ENCODE data around the gene EFCAB6. TPM values are rescaled to one million over a fixed set of nuclear protein-coding genes. Genes with fewer than 3 reads are reported as not detected.

The EFCAB6 gene
- total and polyA plus RNA-seq, 2 of the 13 experiments (the other 11 are each of a cell fraction or from before 2014, with no cell fraction given), result not detected

- TF ChIP-seq ZNF12 (CRISPR knock-in tag; IDR thresholded peaks at IDR 0.05) (no peak), PRDM4 (CRISPR knock-in tag; IDR thresholded peaks at IDR 0.05; ENCODE audit: borderline replicate concordance) (no peak), LCORL (IDR thresholded peaks at IDR 0.05) (no peak), LCORL (CRISPR knock-in tag; IDR thresholded peaks at IDR 0.05) (no peak)
Measured at GRCh38 chr22:43652845-43653244, 159.3 kb downstream of the EFCAB6 start (continued).

DNA sequence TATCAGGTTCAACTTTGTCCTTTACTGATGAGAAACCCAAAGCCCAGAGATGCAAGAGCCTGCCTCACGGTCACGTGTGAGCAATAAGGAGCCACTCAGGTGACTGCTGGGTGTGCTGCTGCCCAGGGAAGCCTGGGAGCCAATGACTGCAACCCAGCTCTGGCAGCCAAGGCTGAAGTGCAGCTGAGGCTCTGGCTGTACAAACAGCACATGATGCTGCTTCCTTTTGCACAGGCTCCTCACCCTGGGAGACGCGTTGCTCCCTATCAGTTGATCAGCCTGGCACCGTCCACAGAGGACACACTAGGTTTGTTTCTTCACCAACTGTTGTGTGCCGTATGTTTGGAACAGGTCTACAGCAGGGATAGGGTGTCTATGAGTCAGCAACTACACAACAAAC, 168.7 kb downstream of the EFCAB6 start:
- 22% methylated on average over 5 of the region's 6 CpGs for WGBS (ENCODE audit: low lambda C conversion rate)
- BruUV-seq (replicated peaks), result no TSS peak
- ChIA-PET CTCF (ENCODE audit: low intra/inter-chr PET ratio, low total read pairs) (no interaction called here), POLR2A (no interaction called here)
- H3K27ac ChIP-seq (ENCODE audit: extremely low read length, insufficient read depth, low read length), result no peak overlapping the region
- 0 out of 5 replicates have a peak, but pooled peaks cover 0 to under 1% of the 10 kb centered on the region in 2 experiments for H3K27me3 ChIP-seq (ENCODE audit: control insufficient read depth in 1 of 2, insufficient read depth in 2 of 2, low read length in 2 of 2)
- no peak overlapping the region for H3K9ac ChIP-seq (ENCODE audit: insufficient read depth, low read depth, low read length)
- H3K79me2 ChIP-seq (ENCODE audit: insufficient read depth, low read length), result no peaks in the 10 kb centered on the region
- no peak overlapping the region for H3K4me2 ChIP-seq (ENCODE audit: low read depth, low read length)
- no peaks in the 10 kb centered on the region for H3K4me1 ChIP-seq (ENCODE audit: insufficient read depth, low read length)
- DNase-seq (ENCODE audit: low spot score) (no peak), ATAC-seq (no peak), FAIRE-seq (no peak)
- no peak overlapping the region for H2AFZ ChIP-seq (ENCODE audit: low read length)
- in situ Hi-C loops (cut with HindIII; ENCODE audit: extremely low pct_ligation_motif_present, low pct_unique_long_range_greater_than_20kb) (no loop called here), intact Hi-C loops (cut with micrococcal nuclease; ENCODE audit: unreplicated experiment) (no loop called here)
- peaks cover 16% of the 10 kb centered on the region for H3K9me3 ChIP-seq (ENCODE audit: low read length)
- no peak overlapping the region for H3K4me3 ChIP-seq (replicated peaks in 1 of 3; ENCODE audit: insufficient read depth in 1 of 3, low read depth in 2 of 3, low read length in 3 of 3)
- TF ChIP-seq BRCA1 (CRISPR knock-in tag; IDR thresholded peaks at IDR 0.05) (no peak), SP1 (IDR thresholded peaks at IDR 0.05) (no peak), SP1 (CRISPR knock-in tag; IDR thresholded peaks at IDR 0.05) (no peak), ZNF34 (CRISPR knock-in tag; IDR thresholded peaks at IDR 0.05; ENCODE audit: borderline replicate concordance) (no peak), NFIC (IDR thresholded peaks at IDR 0.05; ENCODE audit: low read length) (no peak), SP5 (CRISPR knock-in tag; IDR thresholded peaks at IDR 0.05; ENCODE audit: borderline replicate concordance, low read depth) (no peak), FOXA1 (IDR thresholded peaks at IDR 0.05) (no peak), FOXA1 (CRISPR knock-in tag; IDR thresholded peaks at IDR 0.05) (no peak)
- H3K36me3 ChIP-seq (replicated peaks in 1 of 2; ENCODE audit: control insufficient read depth in 1 of 2, insufficient read depth in 2 of 2, low read length in 2 of 2), result no peaks in the 10 kb centered on the region
- no peaks in the 10 kb centered on the region for H4K20me1 ChIP-seq (ENCODE audit: insufficient read depth, low read length)

Measured in HepG2 (cell line).